ENCODE measurements around the gene SLC1A2. TPM values are rescaled to one million over a fixed set of nuclear protein-coding genes. Genes with fewer than 3 reads are reported as not detected.

Gene SLC1A2
- total RNA-seq, 4 donors from 2014 or later: 0.84 to 2.1 (median 1.2) TPM

- intact Hi-C loops (cut with DNase I; ENCODE audit: low total_unique reads): no loop called here
- no peak overlapping the region for H3K4me3 ChIP-seq (ENCODE audit: low read depth, poor library complexity, severe bottlenecking)
- TF ChIP-seq POLR2A (IDR thresholded peaks at IDR 0.05): no peak
- TF ChIP-seq CTCF (IDR thresholded peaks at IDR 0.05): no peak
- WGBS, 2 donors: 81 to 91% methylated on average over 5 of the region's 5 CpGs
- no peak for DNase-seq (ENCODE audit: low spot score in 2 of 2)
These were observed 35.4 kb downstream of the SLC1A2 start for GRCh38 chr11:35383953-35384352.

GRCh38 chr11:35381709-35382322 is 37.5 kb downstream of the SLC1A2 start:
- WGBS, 2 donors: 93 to 95% methylated on average over 4 of the region's 4 CpGs
- DNase-seq (ENCODE audit: low spot score in 2 of 2): no peak
- no peak overlapping the region for H3K4me3 ChIP-seq (ENCODE audit: low read depth, poor library complexity, severe bottlenecking)
- TF ChIP-seq POLR2A (IDR thresholded peaks at IDR 0.05): no peak
- TF ChIP-seq CTCF (IDR thresholded peaks at IDR 0.05): no peak
- intact Hi-C loops (cut with DNase I; ENCODE audit: low total_unique reads): no loop called here

GRCh38 chr11:35380603-35381002 is 38.8 kb downstream of the SLC1A2 start:
- no peak overlapping the region for H3K4me3 ChIP-seq (ENCODE audit: low read depth, poor library complexity, severe bottlenecking)
- no peak for DNase-seq (ENCODE audit: low spot score in 2 of 2)
- intact Hi-C loops (cut with DNase I; ENCODE audit: low total_unique reads): no loop called here
- TF ChIP-seq POLR2A (IDR thresholded peaks at IDR 0.05): no peak
- 67 to 81% methylated on average over 5 of the region's 5 CpGs for WGBS, 2 donors

- DNase-seq (ENCODE audit: low spot score in 2 of 2): no peak
- intact Hi-C loops (cut with DNase I; ENCODE audit: low total_unique reads): no loop called here
- no peak for TF ChIP-seq CTCF (IDR thresholded peaks at IDR 0.05)
- TF ChIP-seq POLR2A (IDR thresholded peaks at IDR 0.05): no peak
- WGBS, 2 donors: 71 to 78% methylated on average over 6 of the region's 6 CpGs
- no peak overlapping the region for H3K4me3 ChIP-seq (ENCODE audit: low read depth, poor library complexity, severe bottlenecking)
These were observed 42.1 kb downstream of the SLC1A2 start for GRCh38 chr11:35377262-35377661.

- DNase-seq (ENCODE audit: low spot score in 2 of 2): no peak
- 51 to 68% methylated on average over 3 of the region's 3 CpGs for WGBS, 2 donors
- no peak for TF ChIP-seq CTCF (IDR thresholded peaks at IDR 0.05)
- TF ChIP-seq POLR2A (IDR thresholded peaks at IDR 0.05): no peak
- intact Hi-C loops (cut with DNase I; ENCODE audit: low total_unique reads): no loop called here
- H3K4me3 ChIP-seq (ENCODE audit: low read depth, poor library complexity, severe bottlenecking): no peak overlapping the region
These were observed 42.7 kb downstream of the SLC1A2 start for GRCh38 chr11:35376613-35377012.

GRCh38 chr11:35376118-35376510 is 43.2 kb downstream of the SLC1A2 start:
- TF ChIP-seq POLR2A (IDR thresholded peaks at IDR 0.05): no peak
- no peak for TF ChIP-seq CTCF (IDR thresholded peaks at IDR 0.05)
- 70 to 81% methylated on average over 4 of the region's 4 CpGs for WGBS, 2 donors
- no peak for DNase-seq (ENCODE audit: low spot score in 2 of 2)
- H3K4me3 ChIP-seq (ENCODE audit: low read depth, poor library complexity, severe bottlenecking): no peak overlapping the region
- intact Hi-C loops (cut with DNase I; ENCODE audit: low total_unique reads): no loop called here

All from lower leg skin (tissue), 4 donors.